Measurements from ENCODE around the gene CRHR2. TPM values are rescaled to one million over a fixed set of nuclear protein-coding genes. Genes with fewer than 3 reads are reported as not detected.

CRHR2 gene
- polyA plus RNA-seq, 1 experiment, result not detected

DNA sequence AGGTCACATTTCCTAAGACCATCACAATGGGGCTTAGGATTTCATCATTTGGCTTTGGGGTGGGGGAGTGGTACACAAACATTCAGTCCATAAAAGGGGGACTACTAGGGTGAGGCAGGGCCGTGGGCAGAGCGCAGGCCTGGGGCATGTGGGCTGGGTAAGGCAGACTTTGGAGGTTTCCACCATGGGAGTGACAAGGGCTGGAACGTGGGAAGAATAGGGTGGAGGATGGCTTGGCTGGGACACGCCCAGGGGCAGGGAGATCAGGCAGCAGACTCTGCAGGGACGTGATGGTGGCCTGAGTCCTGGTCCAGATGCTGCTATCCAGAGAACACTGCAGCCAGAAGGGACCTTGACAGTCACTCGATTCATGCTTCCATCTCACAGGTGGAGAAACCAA, 24.7 kb upstream of the CRHR2 start:
- no peak for DNase-seq (ENCODE audit: low read depth)
- H3K36me3 ChIP-seq (ENCODE audit: control insufficient read depth, insufficient read depth, low read length), result no peaks in the 10 kb centered on the region
- CTCF ChIA-PET, result no interaction called here
- H3K4me3 ChIP-seq (ENCODE audit: low read depth, low read length), result no peak overlapping the region
- POLR2A ChIA-PET, result no interaction called here
- peaks cover 14% of the 10 kb centered on the region for H3K27me3 ChIP-seq (ENCODE audit: control insufficient read depth, insufficient read depth, low read length)
- TF ChIP-seq CTCF (IDR thresholded peaks at IDR 0.05; ENCODE audit: insufficient read depth, low read depth, low read length), result no peak

GRCh38 chr7:30706316-30706715, 24.1 kb upstream of the CRHR2 start:
- DNase-seq (ENCODE audit: low read depth), result no peak
- no peak for TF ChIP-seq CTCF (IDR thresholded peaks at IDR 0.05; ENCODE audit: insufficient read depth, low read depth, low read length)
- CTCF ChIA-PET, result no interaction called here
- POLR2A ChIA-PET, result no interaction called here
- Histone ChIP-seq H3K36me3 (ENCODE audit: control insufficient read depth, insufficient read depth, low read length) (no peaks in the 10 kb centered on the region), H3K4me3 (ENCODE audit: low read depth, low read length) (no peak overlapping the region), H3K27me3 (ENCODE audit: control insufficient read depth, insufficient read depth, low read length) (peaks cover 17% of the 10 kb centered on the region)

DNA sequence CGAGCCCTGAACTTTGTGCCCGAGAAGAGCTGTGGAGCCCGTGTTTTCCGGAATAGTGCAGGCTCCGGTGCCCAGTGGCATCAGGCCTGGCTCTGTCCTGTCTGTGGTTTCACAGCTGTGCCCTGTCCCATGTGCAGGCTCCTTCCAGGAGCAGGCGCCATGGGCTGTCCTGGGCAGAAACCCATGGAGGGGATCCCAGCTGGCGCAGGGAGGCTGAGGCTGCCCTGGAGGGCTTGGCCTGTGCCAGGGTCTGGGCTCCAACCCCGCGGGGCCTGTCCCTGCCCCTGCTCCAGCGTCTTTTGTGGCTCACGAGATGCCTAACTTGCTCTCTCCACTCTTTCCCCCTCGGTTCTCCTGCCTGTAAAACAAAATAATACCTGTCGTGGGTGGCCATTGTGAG, 23.3 kb upstream of the CRHR2 start:
- ChIA-PET POLR2A (no interaction called here), CTCF (no interaction called here)
- DNase-seq (ENCODE audit: low read depth), result no peak

DNA sequence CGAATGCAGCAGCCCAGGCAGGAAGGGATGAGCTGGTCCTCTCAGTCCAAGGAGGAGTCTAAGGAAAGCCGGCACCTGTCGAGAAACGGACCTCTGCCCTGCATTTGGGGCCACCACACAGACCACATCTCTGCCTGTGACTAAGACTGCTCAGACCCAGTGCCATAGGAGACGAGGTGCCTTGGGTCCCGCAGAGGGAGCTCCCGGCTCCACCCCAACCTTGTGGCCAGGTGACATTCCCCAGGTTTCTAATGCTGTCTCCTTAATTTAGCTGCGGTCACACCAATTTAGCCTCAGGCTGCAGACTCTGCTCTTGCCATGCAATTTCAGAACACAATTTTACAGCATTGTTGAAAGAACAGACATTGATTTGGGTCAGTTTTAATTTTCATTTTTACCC, 22.8 kb upstream of the CRHR2 start:
- CTCF ChIA-PET, result interaction anchor here (2.4 kb wide), 1 partner anchor 35 kb away, joined by 7 read pairs; no protein-coding TSS in a partner anchor
- H3K27me3 ChIP-seq (ENCODE audit: control insufficient read depth, insufficient read depth, low read length), result peaks cover 23% of the 10 kb centered on the region
- POLR2A ChIA-PET, result no interaction called here

More for the DNA sequence above, 23.3 kb upstream of the CRHR2 start:
- Histone ChIP-seq H3K36me3 (ENCODE audit: control insufficient read depth, insufficient read depth, low read length) (no peaks in the 10 kb centered on the region), H3K4me3 (ENCODE audit: low read depth, low read length) (no peak overlapping the region), H3K27me3 (ENCODE audit: control insufficient read depth, insufficient read depth, low read length) (peaks cover 20% of the 10 kb centered on the region)
- no peak for TF ChIP-seq CTCF (IDR thresholded peaks at IDR 0.05; ENCODE audit: insufficient read depth, low read depth, low read length)

DNA sequence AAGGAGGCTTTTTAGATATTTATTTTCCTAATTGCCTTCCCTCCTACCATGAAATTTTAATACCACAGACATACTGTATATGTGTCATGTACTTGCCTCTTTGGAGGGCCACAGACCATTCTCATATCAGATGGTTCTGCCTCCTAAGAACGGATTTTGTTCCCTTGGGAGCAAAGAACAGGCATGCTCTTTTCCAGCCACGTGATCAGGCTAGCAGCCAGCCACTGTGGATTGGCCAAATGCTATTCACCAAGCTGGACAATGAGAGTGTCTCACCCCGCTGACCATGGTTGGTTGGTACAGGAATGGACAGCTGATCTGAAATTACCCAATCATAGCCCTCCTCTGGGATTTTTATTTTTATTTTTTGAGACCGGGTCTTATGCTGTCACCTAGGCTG, 21.5 kb upstream of the CRHR2 start:
- CTCF ChIA-PET, result interaction anchor here (2.4 kb wide), 1 partner anchor 37 kb away, joined by 7 read pairs; no protein-coding TSS in a partner anchor
- Histone ChIP-seq H3K27me3 (ENCODE audit: control insufficient read depth, insufficient read depth, low read length) (peaks cover 24% of the 10 kb centered on the region), H3K36me3 (ENCODE audit: control insufficient read depth, insufficient read depth, low read length) (no peaks in the 10 kb centered on the region), H3K4me3 (ENCODE audit: low read depth, low read length) (no peak overlapping the region)
- no peak for DNase-seq (ENCODE audit: low read depth)
- TF ChIP-seq CTCF (IDR thresholded peaks at IDR 0.05; ENCODE audit: insufficient read depth, low read depth, low read length), result no peak
- POLR2A ChIA-PET, result no interaction called here

More for the DNA sequence above, 22.8 kb upstream of the CRHR2 start:
- no peak for DNase-seq (ENCODE audit: low read depth)
- TF ChIP-seq CTCF (IDR thresholded peaks at IDR 0.05; ENCODE audit: insufficient read depth, low read depth, low read length), result no peak
- Histone ChIP-seq H3K4me3 (ENCODE audit: low read depth, low read length) (no peak overlapping the region), H3K36me3 (ENCODE audit: control insufficient read depth, insufficient read depth, low read length) (no peaks in the 10 kb centered on the region)

Measured in BJ (cell line).